ENCODE results near the gene NME3.

DNA sequence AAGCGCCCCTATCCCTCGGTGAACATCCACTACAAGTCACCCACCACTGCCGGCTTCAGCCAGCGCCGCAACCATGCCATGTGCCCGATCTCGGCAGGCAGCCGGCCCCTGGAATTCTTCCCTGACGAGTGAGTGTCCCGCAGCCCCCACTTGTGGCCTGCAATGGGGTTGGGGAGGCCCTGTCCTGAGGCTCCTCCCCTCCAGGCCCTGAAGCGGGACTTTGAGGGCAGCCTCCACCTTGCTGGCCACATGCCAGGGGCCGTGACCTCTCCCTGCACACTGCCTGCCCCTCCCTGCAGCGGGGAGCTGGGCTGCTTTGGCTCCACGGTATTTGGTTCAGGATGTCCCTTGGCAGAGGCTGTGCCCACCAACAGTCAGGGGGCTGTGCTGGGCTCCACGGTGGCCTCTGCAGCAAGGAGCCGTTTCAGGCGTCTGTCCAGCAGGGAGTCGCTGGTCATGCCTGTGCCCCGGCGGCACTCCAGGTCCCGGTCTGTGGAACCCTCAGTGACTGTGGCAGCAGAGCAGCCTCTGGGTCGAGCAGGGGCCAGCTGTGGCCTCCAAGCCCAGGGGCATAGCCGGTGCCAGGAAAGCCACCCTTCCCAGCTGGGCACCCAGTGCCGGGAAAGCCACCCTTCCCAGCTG lies 8.3 kb downstream of the NME3 start:
- no peak for TF ChIP-seq CTCF (IDR thresholded peaks at IDR 0.05)
- no peak for TF ChIP-seq POLR2A (IDR thresholded peaks at IDR 0.05)

All from testis (tissue), 2 donors.